ENCODE results near the gene PLD4. TPM values are rescaled to one million over a fixed set of nuclear protein-coding genes. Genes with fewer than 3 reads are reported as not detected.

The PLD4 gene
- total RNA-seq, 1 experiment from 2014 or later = not detected

DNA sequence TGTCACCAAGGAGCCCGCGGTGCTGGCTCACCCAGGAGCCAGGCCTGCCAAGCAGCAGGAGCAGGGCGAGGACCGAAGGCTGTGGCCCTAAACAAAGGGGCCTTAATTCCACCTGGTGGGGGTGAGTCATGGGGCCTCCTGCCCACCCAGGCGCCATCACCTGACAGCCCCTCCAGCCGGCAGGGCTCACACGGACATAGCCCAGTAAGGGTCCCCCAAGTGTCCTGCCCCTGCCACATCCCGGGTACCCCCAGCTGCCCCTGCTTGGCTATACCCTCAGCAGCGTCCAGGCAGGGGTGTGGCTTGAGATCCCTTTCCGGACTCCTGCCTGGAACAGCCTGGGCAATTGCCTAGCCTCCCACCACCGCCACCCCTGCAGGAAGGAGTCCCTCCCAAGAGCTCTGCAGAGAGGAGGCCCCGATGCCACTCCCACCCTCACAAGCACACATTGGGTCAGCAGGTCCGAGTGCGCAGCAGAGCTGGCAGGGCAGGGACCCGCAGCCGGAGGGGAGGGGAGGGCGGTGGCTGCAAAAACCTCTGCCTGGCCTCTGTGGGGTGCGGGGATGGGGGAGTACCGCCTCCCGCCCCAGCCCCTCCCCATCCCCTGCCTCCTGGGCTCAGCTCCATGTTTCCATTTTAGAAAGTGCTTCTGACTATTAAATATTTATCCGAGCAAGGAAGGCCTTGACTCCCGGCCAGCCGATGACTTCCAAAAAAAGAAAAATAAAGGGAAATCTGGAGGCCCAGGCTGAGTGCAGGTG, 48.9 kb downstream of the PLD4 start:
- Histone ChIP-seq H2AFZ (no peak overlapping the region; the same call in 1 of the 2 replicates), H3K9me3 (ENCODE audit: insufficient read depth, low read depth) (no peaks in the 10 kb centered on the region), H3K27me3 (ENCODE audit: insufficient read depth, low read depth) (no peaks in the 10 kb centered on the region), H3K79me2 (ENCODE audit: low read depth) (no peaks in the 10 kb centered on the region), H3K36me3 (ENCODE audit: low read depth) (no peaks in the 10 kb centered on the region), H4K20me1 (ENCODE audit: insufficient read depth) (no peaks in the 10 kb centered on the region), H3K4me1 (replicated peaks; ENCODE audit: insufficient read depth) (peaks cover 78% of the 10 kb centered on the region), H3K9me2 (ENCODE audit: insufficient read depth) (no peaks in the 10 kb centered on the region), H3F3A (ENCODE audit: insufficient read depth, low read depth) (peaks cover 41% of the 10 kb centered on the region), H3K4me3 (peak overlapping the region; percentile 26; the same call in 1 of the 2 replicates), H3K27ac (peak overlapping the region; percentile 97), H3K4me2 (peak overlapping the region; percentile 64)
- CTCF ChIA-PET = interaction anchor here (0.6 to 0.8 kb wide), 2 partner anchors 73 to 114 kb away, joined by 4 to 6 read pairs; no protein-coding TSS in a partner anchor
- POLR2A ChIA-PET (ENCODE audit: unreplicated experiment) = interaction anchor here (0.6 to 1.1 kb wide), 4 partner anchors 52 to 109 kb away, joined by 3 to 12 read pairs (median 4); partner anchors contain the start of gene CEP170B
- no TSS peak for BruUV-seq (replicated peaks)
- intact Hi-C loops (cut with micrococcal nuclease; ENCODE audit: unreplicated experiment) = loop anchor here (1.0 to 5.0 kb wide), 8 partner anchors 47 to 509 kb away; partner anchors contain the start of genes BRF1 and CDCA4
- TF ChIP-seq, protein P1, sequence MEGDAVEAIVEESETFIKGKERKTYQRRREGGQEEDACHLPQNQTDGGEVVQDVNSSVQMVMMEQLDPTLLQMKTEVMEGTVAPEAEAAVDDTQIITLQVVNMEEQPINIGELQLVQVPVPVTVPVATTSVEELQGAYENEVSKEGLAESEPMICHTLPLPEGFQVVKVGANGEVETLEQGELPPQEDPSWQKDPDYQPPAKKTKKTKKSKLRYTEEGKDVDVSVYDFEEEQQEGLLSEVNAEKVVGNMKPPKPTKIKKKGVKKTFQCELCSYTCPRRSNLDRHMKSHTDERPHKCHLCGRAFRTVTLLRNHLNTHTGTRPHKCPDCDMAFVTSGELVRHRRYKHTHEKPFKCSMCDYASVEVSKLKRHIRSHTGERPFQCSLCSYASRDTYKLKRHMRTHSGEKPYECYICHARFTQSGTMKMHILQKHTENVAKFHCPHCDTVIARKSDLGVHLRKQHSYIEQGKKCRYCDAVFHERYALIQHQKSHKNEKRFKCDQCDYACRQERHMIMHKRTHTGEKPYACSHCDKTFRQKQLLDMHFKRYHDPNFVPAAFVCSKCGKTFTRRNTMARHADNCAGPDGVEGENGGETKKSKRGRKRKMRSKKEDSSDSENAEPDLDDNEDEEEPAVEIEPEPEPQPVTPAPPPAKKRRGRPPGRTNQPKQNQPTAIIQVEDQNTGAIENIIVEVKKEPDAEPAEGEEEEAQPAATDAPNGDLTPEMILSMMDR (conservative IDR thresholded peaks at IDR 0.05) = no peak
- TF ChIP-seq EZH2 (IDR thresholded peaks at IDR 0.05; ENCODE audit: low read depth) = no peak
- DNase-seq = peak; percentile 92 to 97

DNA sequence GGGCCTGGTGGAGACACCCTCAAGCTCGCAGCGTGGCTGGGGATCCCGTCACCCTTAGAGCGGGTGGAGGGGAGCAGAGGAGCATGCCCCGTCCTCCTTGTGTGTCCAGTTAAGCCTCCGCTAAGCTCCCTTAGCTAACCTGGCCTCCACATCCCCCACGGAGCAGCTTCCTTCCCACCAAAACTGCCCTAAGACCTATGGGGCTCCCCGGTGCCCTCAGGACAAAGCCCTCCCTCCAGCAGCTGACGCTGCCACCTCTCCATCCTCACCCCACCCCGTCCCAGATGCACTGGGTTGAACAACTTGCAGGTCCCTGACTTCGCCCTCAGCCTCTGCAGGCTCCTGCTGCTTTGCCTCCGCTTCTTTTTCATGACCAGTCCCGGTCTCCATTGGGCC, 49.5 kb downstream of the PLD4 start:
- Histone ChIP-seq H4K20me1 (ENCODE audit: insufficient read depth) (no peaks in the 10 kb centered on the region), H3K4me2 (peak overlapping the region; percentile 64), H3K9me2 (ENCODE audit: insufficient read depth) (no peaks in the 10 kb centered on the region), H3K4me1 (replicated peaks; ENCODE audit: insufficient read depth) (peaks cover 78% of the 10 kb centered on the region), H3K9me3 (ENCODE audit: insufficient read depth, low read depth) (no peaks in the 10 kb centered on the region), H3K79me2 (ENCODE audit: low read depth) (no peaks in the 10 kb centered on the region), H3K36me3 (ENCODE audit: low read depth) (no peaks in the 10 kb centered on the region), H3K27ac (peak overlapping the region; percentile 97), H2AFZ (no peak overlapping the region), H3K27me3 (ENCODE audit: insufficient read depth, low read depth) (no peaks in the 10 kb centered on the region), H3F3A (ENCODE audit: insufficient read depth, low read depth) (peaks cover 45% of the 10 kb centered on the region), H3K4me3 (no peak overlapping the region; the same call in 1 of the 2 replicates)
- ChIA-PET CTCF (interaction anchor here (0.8 kb wide), 1 partner anchor 114 kb away, joined by 4 read pairs; no protein-coding TSS in a partner anchor), POLR2A (ENCODE audit: unreplicated experiment) (interaction anchor here (0.6 to 1.1 kb wide), 3 partner anchors 52 to 109 kb away, joined by 3 to 12 read pairs (median 6); partner anchors contain the start of gene CEP170B)
- DNase-seq = no peak
- intact Hi-C loops (cut with micrococcal nuclease; ENCODE audit: unreplicated experiment) = loop anchor here (5.0 kb wide), 4 partner anchors 228 to 508 kb away; partner anchors contain the start of gene BRF1
- BruUV-seq (replicated peaks) = no TSS peak
- TF ChIP-seq, protein P1 (conservative IDR thresholded peaks at IDR 0.05) = no peak
- no peak for TF ChIP-seq EZH2 (IDR thresholded peaks at IDR 0.05; ENCODE audit: low read depth)

DNA sequence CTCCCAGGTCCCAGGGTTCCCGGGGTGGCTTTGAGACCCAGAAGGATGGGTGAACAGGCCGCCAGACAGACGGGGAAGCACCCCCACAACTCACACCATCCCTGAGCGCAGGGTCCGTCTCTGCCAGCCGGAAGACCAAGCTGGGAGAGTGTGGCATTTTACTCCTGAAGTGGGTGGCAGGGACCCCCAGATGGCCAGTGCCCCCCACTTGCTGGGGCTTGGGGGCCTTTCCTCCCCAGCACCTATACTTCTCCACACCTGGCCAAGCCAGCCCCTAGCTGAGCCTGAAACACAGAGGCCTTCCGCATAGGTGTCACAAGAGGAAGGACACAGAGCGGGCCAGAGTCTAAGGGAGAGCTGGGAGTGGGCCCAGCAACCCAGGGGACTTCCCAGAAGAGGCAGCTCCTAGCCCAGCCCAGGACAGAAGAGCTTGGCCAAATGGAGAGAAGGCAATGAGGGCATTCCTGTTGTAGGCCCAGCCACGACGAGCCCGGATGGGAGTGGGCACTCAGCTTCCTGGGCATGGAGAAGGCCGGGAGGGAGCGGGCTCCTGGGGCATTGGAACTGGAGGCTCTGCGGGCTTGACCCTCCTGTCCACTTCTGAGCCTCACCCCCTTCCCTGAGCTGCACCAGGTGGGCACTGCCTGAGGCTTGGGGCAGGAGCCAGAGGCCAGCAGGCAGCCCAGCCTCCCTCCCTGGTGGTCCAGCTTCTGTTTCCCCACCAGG, 50.1 kb downstream of the PLD4 start:
- no peaks in the 10 kb centered on the region for H3K27me3 ChIP-seq (ENCODE audit: insufficient read depth, low read depth)
- no peaks in the 10 kb centered on the region for H4K20me1 ChIP-seq (ENCODE audit: insufficient read depth)
- H3K9me2 ChIP-seq (ENCODE audit: insufficient read depth) = no peaks in the 10 kb centered on the region
- H3K4me2 ChIP-seq = peak overlapping the region; percentile 64; the same call in 1 of the 2 replicates
- ChIA-PET POLR2A (ENCODE audit: unreplicated experiment) (no interaction called here), CTCF (interaction anchor here (0.5 to 0.8 kb wide), 2 partner anchors 62 to 113 kb away, joined by 4 read pairs; no protein-coding TSS in a partner anchor)
- H3K4me1 ChIP-seq (replicated peaks; ENCODE audit: insufficient read depth) = peaks cover 76% of the 10 kb centered on the region
- BruUV-seq (replicated peaks) = no TSS peak
- no peak for DNase-seq
- H3K27ac ChIP-seq = peak overlapping the region; percentile 97
- TF ChIP-seq, protein P1 (conservative IDR thresholded peaks at IDR 0.05) = no peak
- no peak for TF ChIP-seq EZH2 (IDR thresholded peaks at IDR 0.05; ENCODE audit: low read depth)
- no peaks in the 10 kb centered on the region for H3K36me3 ChIP-seq (ENCODE audit: low read depth)
- H2AFZ ChIP-seq = no peak overlapping the region
- peaks cover 48% of the 10 kb centered on the region for H3F3A ChIP-seq (ENCODE audit: insufficient read depth, low read depth)
- no peaks in the 10 kb centered on the region for H3K79me2 ChIP-seq (ENCODE audit: low read depth)
- no peak overlapping the region for H3K4me3 ChIP-seq
- H3K9me3 ChIP-seq (ENCODE audit: insufficient read depth, low read depth) = no peaks in the 10 kb centered on the region
- intact Hi-C loops (cut with micrococcal nuclease; ENCODE audit: unreplicated experiment) = loop anchor here (5.0 kb wide), 4 partner anchors 227 to 507 kb away; partner anchors contain the start of gene BRF1

Measured in PC-9 (cell line).